HG02571 (cell line): ENCODE results near the gene SLC6A15.

Experiments used
- ATAC-seq: cut with Tn5 transposase; IDR thresholded peaks from one replicate; pipeline ENCODE4 v1.9.1; 2021; ENCODE audit warnings: mild to moderate bottlenecking, moderate library complexity; ENCODE audit not compliant: unreplicated experiment

Gene SLC6A15

GRCh38 chr12:84810611-84811010 is 102.0 kb downstream of the SLC6A15 start:
- ATAC-seq: no peak
